Measurements from ENCODE around the gene COX20. TPM values are rescaled to one million over a fixed set of nuclear protein-coding genes. Genes with fewer than 3 reads are reported as not detected.

Gene COX20
- total RNA-seq, 6 experiments from 2014 or later, result 42.6 to 70.8 (median 58.9) TPM

- TF ChIP-seq CTCF (IDR thresholded peaks at IDR 0.05), result no peak
- Mint-ChIP-seq H3K36me3 (ENCODE audit: low read depth) (no peaks in the 10 kb centered on the region), H3K27ac (no peak overlapping the region), H3K4me1 (ENCODE audit: low read depth) (peaks cover 6% of the 10 kb centered on the region; the same call in 1 of the 2 replicates), H3K9me3 (no peaks in the 10 kb centered on the region), H3K27me3 (ENCODE audit: insufficient read depth) (peaks cover 9% of the 10 kb centered on the region), H3K4me3 (no peak overlapping the region)
- DNase-seq, result no peak
These were observed 46.3 kb downstream of the COX20 start for GRCh38 chr1:244881552-244882280.

GRCh38 chr1:244887281-244887680 is 51.8 kb downstream of the COX20 start:
- no peak for DNase-seq
- Mint-ChIP-seq H3K4me1 (ENCODE audit: low read depth) (peaks cover 8% of the 10 kb centered on the region), H3K27ac (no peak overlapping the region), H3K27me3 (ENCODE audit: insufficient read depth) (peaks cover 10% of the 10 kb centered on the region), H3K36me3 (ENCODE audit: low read depth) (no peaks in the 10 kb centered on the region), H3K4me3 (no peak overlapping the region), H3K9me3 (no peaks in the 10 kb centered on the region)
- TF ChIP-seq CTCF (IDR thresholded peaks at IDR 0.05), result no peak

GRCh38 chr1:244893836-244894235 is 58.4 kb downstream of the COX20 start:
- Mint-ChIP-seq H3K9me3 (no peaks in the 10 kb centered on the region), H3K4me1 (ENCODE audit: low read depth) (peaks cover 28% of the 10 kb centered on the region), H3K27ac (no peak overlapping the region), H3K36me3 (ENCODE audit: low read depth) (no peaks in the 10 kb centered on the region), H3K4me3 (no peak overlapping the region), H3K27me3 (ENCODE audit: insufficient read depth) (peaks cover 3% of the 10 kb centered on the region; the same call in 1 of the 2 replicates)
- DNase-seq, result no peak
- no peak for TF ChIP-seq CTCF (IDR thresholded peaks at IDR 0.05)

Other genes with a start within 250 kb of the COX20 start
- 10 to 100 TPM; 23.5 to 32.3 (median 28.0) TPM for gene DESI2, start 182.5 kb upstream of the COX20 start, total RNA-seq (2021; fragmentation: NEBNext Ultra II Directional; extraction: Animal tissue kit (Norgen Biotek cat#: 25700))
- 100 to 1,000 TPM; 266 to 344 (median 322) TPM for gene HNRNPU, start 28.9 kb downstream of the COX20 start, total RNA-seq (2021; fragmentation: NEBNext Ultra II Directional; extraction: Animal tissue kit (Norgen Biotek cat#: 25700))

Data from HFFc6 (cell line).